GM19372 (cell line): Measurements from ENCODE around the gene ADGRL2.
"Not testable (repeated sequence)": the region's sequence is repeated elsewhere in the genome, so short reads cannot be mapped to it uniquely, and the experiment has no call there.

ENCODE experiments used
- ATAC-seq: cut with Tn5 transposase; IDR thresholded peaks from one replicate; pipeline ENCODE4 v1.9.1; 2021; ENCODE audit warnings: mild to moderate bottlenecking, low read depth, moderate library complexity; ENCODE audit not compliant: unreplicated experiment

Gene ADGRL2

GRCh38 chr1:81846630-81847029 lies 45.9 kb downstream of the ADGRL2 start:
- ATAC-seq, result no peak

- no peak for ATAC-seq
Observed at GRCh38 chr1:81847063-81847462, 46.3 kb downstream of the ADGRL2 start.

GRCh38 chr1:81848880-81849682 lies 48.3 kb downstream of the ADGRL2 start:
- no peak for ATAC-seq

- ATAC-seq, result no peak
Observed at GRCh38 chr1:81850031-81850430, 49.3 kb downstream of the ADGRL2 start.

- no peak for ATAC-seq
Observed at GRCh38 chr1:81850495-81850894, 49.8 kb downstream of the ADGRL2 start.

- ATAC-seq, result no peak
Observed at GRCh38 chr1:81851217-81851616, 50.5 kb downstream of the ADGRL2 start.

GRCh38 chr1:81852961-81853360 lies 52.2 kb downstream of the ADGRL2 start:
- no peak for ATAC-seq

- no peak for ATAC-seq
Observed at GRCh38 chr1:81867235-81867634, 66.5 kb downstream of the ADGRL2 start.

GRCh38 chr1:81869307-81869706 lies 68.6 kb downstream of the ADGRL2 start:
- ATAC-seq, result no peak

GRCh38 chr1:81871091-81871490 lies 70.4 kb downstream of the ADGRL2 start:
- ATAC-seq, result not testable (repeated sequence)

- no peak for ATAC-seq
Observed at GRCh38 chr1:81873946-81874345, 73.2 kb downstream of the ADGRL2 start.

GRCh38 chr1:81874461-81874860 lies 73.7 kb downstream of the ADGRL2 start:
- ATAC-seq, result no peak

- ATAC-seq, result no peak
Observed at GRCh38 chr1:81874940-81875339, 74.2 kb downstream of the ADGRL2 start.

GRCh38 chr1:81876901-81877733 lies 76.4 kb downstream of the ADGRL2 start:
- no peak for ATAC-seq

- no peak for ATAC-seq
Observed at GRCh38 chr1:81877940-81878339, 77.2 kb downstream of the ADGRL2 start.

- ATAC-seq, result no peak
Observed at GRCh38 chr1:81878538-81878937, 77.8 kb downstream of the ADGRL2 start.

GRCh38 chr1:81880781-81881180 lies 80.0 kb downstream of the ADGRL2 start:
- ATAC-seq, result no peak

- ATAC-seq, result no peak
Observed at GRCh38 chr1:81885291-81885690, 84.6 kb downstream of the ADGRL2 start.

GRCh38 chr1:81886292-81886691 lies 85.6 kb downstream of the ADGRL2 start:
- not testable (repeated sequence) for ATAC-seq

GRCh38 chr1:81887421-81888144 lies 86.8 kb downstream of the ADGRL2 start:
- no peak for ATAC-seq

- ATAC-seq, result no peak
Observed at GRCh38 chr1:81889166-81889565, 88.4 kb downstream of the ADGRL2 start.
